Neuronal stem cell (in vitro differentiated cells): Measurements from ENCODE around the gene RFX1.

ENCODE experiments used
- DNase-seq: peaks from one replicate; pipeline ENCODE4 v3.0.0-alpha.2; 2013; ENCODE audit warnings: low spot score
- H2AFZ ChIP-seq: one replicate; pipeline ENCODE4 v1.6.1; 2013; ENCODE audit warnings: mild to moderate bottlenecking, low read length, inconsistent platforms
- H2AK5ac ChIP-seq: 2 replicates; pipeline ENCODE4 v1.6.1; 2013; ENCODE audit warnings: low read depth, mild to moderate bottlenecking, inconsistent platforms, low read length, moderate library complexity, mixed read lengths
- H2BK120ac ChIP-seq: 2 replicates; pipeline ENCODE4 v1.6.1; 2013; ENCODE audit warnings: low read depth, mild to moderate bottlenecking, inconsistent platforms, low read length, moderate library complexity, mixed read lengths
- H2BK12ac ChIP-seq: one replicate; pipeline ENCODE4 v1.6.1; 2013; ENCODE audit warnings: low read length, inconsistent platforms
- H2BK15ac ChIP-seq: 2 replicates; pipeline ENCODE4 v1.6.1; 2013; ENCODE audit warnings: mild to moderate bottlenecking, low read length, inconsistent platforms, mixed read lengths
- H2BK5ac ChIP-seq: one replicate; pipeline ENCODE4 v1.6.1; 2013; ENCODE audit warnings: inconsistent platforms, mild to moderate bottlenecking, low read length, moderate library complexity
- H3K14ac ChIP-seq: one replicate; pipeline ENCODE4 v1.6.1; 2013; ENCODE audit warnings: low read length, inconsistent platforms
- H3K18ac ChIP-seq: 2 replicates; pipeline ENCODE4 v1.6.1; 2013; ENCODE audit warnings: low read length, inconsistent platforms
- H3K23ac ChIP-seq: 2 replicates; pipeline ENCODE4 v1.6.1; 2013; ENCODE audit warnings: low read depth, mild to moderate bottlenecking, mixed read lengths, low read length, inconsistent platforms; ENCODE audit not compliant: poor library complexity
- H3K27ac ChIP-seq: replicated peaks from 3 replicates; pipeline ENCODE4 v1.5.1; 2013; ENCODE audit warnings: low read length, inconsistent platforms
- H3K27me3 ChIP-seq, 3 experiments: 2 replicates each; pipeline ENCODE4 v1.6.1; 2013; ENCODE audit warnings: low read length in 3 of 3, mild to moderate bottlenecking in 2 of 3, inconsistent platforms in 1 of 3, low read depth in 1 of 3, mixed read lengths in 1 of 3, moderate library complexity in 1 of 3; ENCODE audit not compliant: control insufficient read depth in 3 of 3, insufficient read depth in 3 of 3
- H3K36me3 ChIP-seq, 2 donors: replicated peaks in 1 of 2; 2 replicates each; pipeline ENCODE4 v1.6.1; 2013; ENCODE audit warnings: low read length in 2 of 2; ENCODE audit not compliant: control insufficient read depth in 2 of 2, insufficient read depth in 2 of 2
- H3K4ac ChIP-seq: 2 replicates; pipeline ENCODE4 v1.6.1; 2013; ENCODE audit warnings: inconsistent platforms, mild to moderate bottlenecking, low read length, moderate library complexity
- H3K4me1 ChIP-seq, 2 donors: 1 replicate in 1 of 2; 2 replicates in 1 of 2; pipeline ENCODE4 v1.6.1; 2013; ENCODE audit warnings: low read length in 2 of 2, low read depth in 1 of 2; ENCODE audit not compliant: control insufficient read depth in 2 of 2, insufficient read depth in 1 of 2
- H3K4me2 ChIP-seq: one replicate; pipeline ENCODE4 v1.6.1; 2013; ENCODE audit warnings: mild to moderate bottlenecking, low read length, inconsistent platforms; ENCODE audit not compliant: insufficient read depth, poor library complexity, severe bottlenecking
- H3K4me3 ChIP-seq, 2 donors: 2 replicates each; pipeline ENCODE4 v1.5.1; 2013; ENCODE audit warnings: low read length in 2 of 2, mild to moderate bottlenecking in 2 of 2, inconsistent platforms in 1 of 2, moderate library complexity in 1 of 2
- H3K79me1 ChIP-seq: one replicate; pipeline ENCODE4 v1.6.1; 2013; ENCODE audit warnings: low read depth, mild to moderate bottlenecking, inconsistent platforms, low read length, moderate library complexity
- H3K9ac ChIP-seq: one replicate; pipeline ENCODE4 v1.6.1; 2013; ENCODE audit warnings: mild to moderate bottlenecking, low read depth, low read length, inconsistent platforms; ENCODE audit not compliant: poor library complexity
- H3K9me3 ChIP-seq, 2 donors: replicated peaks in 1 of 2; 2 replicates each; pipeline versions ENCODE3 to v1.6.1; 2013; ENCODE audit warnings: low read length in 2 of 2, mild to moderate bottlenecking in 2 of 2, inconsistent platforms in 1 of 2, low read depth in 1 of 2, mixed read lengths in 1 of 2, moderate library complexity in 1 of 2; ENCODE audit not compliant: control insufficient read depth in 2 of 2, insufficient read depth in 1 of 2
- H4K8ac ChIP-seq: one replicate; pipeline ENCODE4 v1.6.1; 2013; ENCODE audit warnings: low read depth, mild to moderate bottlenecking, inconsistent platforms, low read length, moderate library complexity
- H4K91ac ChIP-seq: one replicate; pipeline ENCODE4 v1.6.1; 2013; ENCODE audit warnings: low read length, low read depth, mild to moderate bottlenecking, inconsistent platforms; ENCODE audit not compliant: poor library complexity
- WGBS, 2 donors: extraction: QIAGEN DNeasy Blood & Tissue Kit; methylation state at CpG; one replicate each; pipeline ENCODE4 v1.1.7; 2013; ENCODE audit warnings: missing lambda C conversion rate in 2 of 2, mixed read lengths in 1 of 2; ENCODE audit not compliant: insufficient read length in 2 of 2, insufficient replicate concordance in 1 of 2; ENCODE audit errors: extremely low coverage in 2 of 2; 5-methylcytosine and 5-hydroxymethylcytosine counted together

RFX1 gene

GRCh38 chr19:13951799-13952153 is 54.3 kb downstream of the RFX1 start:
- Histone ChIP-seq H3K18ac (peak overlapping the region; percentile 80), H3K27ac (no peak overlapping the region), H3K36me3 (peaks cover 18 to 31% of the 10 kb centered on the region in 2 donors), H2AFZ (peak overlapping the region; percentile 94), H2BK120ac (no peak overlapping the region), H3K9me3 (no peaks in the 10 kb centered on the region), H3K14ac (no peak overlapping the region), H3K4me3 (peak overlapping the region; percentile 46 to 65), H3K4me2 (peak overlapping the region; percentile 87), H4K91ac (no peak overlapping the region), H2BK12ac (no peak overlapping the region), H3K4me1 (peaks cover 4 to 9% of the 10 kb centered on the region in 2 donors), H3K79me1 (peaks cover 24% of the 10 kb centered on the region), H2BK15ac (peak overlapping the region; percentile 55), H3K4ac (no peak overlapping the region), H3K23ac (no peak overlapping the region), H2AK5ac (no peak overlapping the region), H2BK5ac (peak overlapping the region; percentile 82), H3K9ac (no peak overlapping the region), H4K8ac (no peak overlapping the region), H3K27me3 (no peaks in the 10 kb centered on the region)
- no peak for DNase-seq
- no CpG with 5 or more reads among the region's 20 CpGs for WGBS, 2 donors

GRCh38 chr19:13951043-13951442 is 55.1 kb downstream of the RFX1 start:
- H3K4me1 ChIP-seq, result peaks cover 4 to 9% of the 10 kb centered on the region in 2 donors
- peaks cover 12 to 23% of the 10 kb centered on the region in 2 donors for H3K36me3 ChIP-seq
- H3K4ac ChIP-seq, result no peak overlapping the region
- peaks cover 20% of the 10 kb centered on the region for H3K79me1 ChIP-seq
- H3K14ac ChIP-seq, result no peak overlapping the region
- H3K27me3 ChIP-seq, result no peaks in the 10 kb centered on the region
- no peak overlapping the region for H3K23ac ChIP-seq
- H3K27ac ChIP-seq, result no peak overlapping the region
- no peak overlapping the region for H2BK12ac ChIP-seq
- no peak overlapping the region for H2BK5ac ChIP-seq
- H2AFZ ChIP-seq, result no peak overlapping the region
- H3K4me3 ChIP-seq, result no peak overlapping the region
- no peak overlapping the region for H2BK120ac ChIP-seq
- DNase-seq, result no peak
- H2AK5ac ChIP-seq, result no peak overlapping the region
- no CpG with 5 or more reads among the region's 2 CpGs for WGBS, 2 donors
- no peak overlapping the region for H2BK15ac ChIP-seq
- H3K9ac ChIP-seq, result no peak overlapping the region
- no peak overlapping the region for H4K91ac ChIP-seq
- H3K9me3 ChIP-seq, result no peaks in the 10 kb centered on the region
- no peak overlapping the region for H4K8ac ChIP-seq
- no peak overlapping the region for H3K4me2 ChIP-seq
- H3K18ac ChIP-seq, result no peak overlapping the region

DNA sequence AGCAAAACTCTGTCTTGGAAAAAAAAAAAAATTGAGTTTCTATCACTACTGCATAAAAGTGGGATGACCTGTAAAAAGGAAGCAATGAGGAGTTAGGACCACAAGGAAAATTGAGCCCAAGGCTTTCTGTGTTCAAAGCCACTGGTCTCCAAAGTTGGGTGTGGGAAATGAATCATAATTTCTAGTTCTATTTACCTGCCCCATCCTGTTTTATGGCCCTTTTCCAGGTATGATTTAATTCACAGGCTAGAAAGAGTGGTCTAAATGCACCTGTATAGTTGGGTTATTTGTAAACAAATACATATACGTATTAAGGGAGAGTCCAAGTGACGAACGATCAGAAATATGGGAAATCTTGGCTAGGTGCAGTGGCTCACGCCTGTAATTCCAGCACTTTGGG is 59.7 kb downstream of the RFX1 start:
- no CpG with 5 or more reads among the region's 4 CpGs for WGBS, 2 donors
- no peaks in the 10 kb centered on the region for H3K79me1 ChIP-seq
- no peak overlapping the region for H3K14ac ChIP-seq

DNA sequence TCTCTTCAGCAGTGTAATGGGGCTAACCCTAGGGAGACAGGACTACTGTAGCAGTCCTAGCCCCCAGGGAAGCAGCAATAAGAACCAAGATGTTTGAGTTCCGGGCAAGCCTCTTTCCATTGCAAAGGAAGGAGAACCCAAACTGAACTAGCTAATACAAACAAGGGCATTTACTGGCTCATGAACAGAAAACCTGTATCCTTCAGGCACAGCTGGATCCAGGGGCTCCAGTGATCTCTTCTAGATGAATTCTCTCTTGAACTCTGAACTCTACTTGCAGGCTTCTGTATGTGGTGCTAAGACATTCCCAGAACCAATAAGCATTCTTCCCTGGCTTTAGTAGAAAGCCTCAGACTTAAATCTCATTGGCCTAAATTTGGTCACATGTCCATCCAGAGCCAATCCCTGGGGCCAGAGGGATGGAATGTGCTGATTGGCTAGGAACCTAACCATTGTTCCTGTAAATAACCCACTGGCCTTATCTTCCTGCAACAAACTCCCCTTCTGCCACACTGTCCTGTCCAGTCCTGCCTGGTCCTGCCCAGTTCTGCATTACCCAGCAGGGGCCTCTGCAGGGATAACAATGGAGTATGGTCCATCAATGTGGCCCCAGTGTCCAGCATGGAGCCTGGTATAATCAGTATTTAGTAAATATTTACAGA is 64.0 kb downstream of the RFX1 start:
- peaks cover 2 to 4% of the 10 kb centered on the region in 2 donors for H3K9me3 ChIP-seq
- no peak for DNase-seq
- no peak overlapping the region for H3K23ac ChIP-seq
- H3K36me3 ChIP-seq, result no peaks in the 10 kb centered on the region
- no peak overlapping the region for H2AFZ ChIP-seq
- no peak overlapping the region for H2BK15ac ChIP-seq
- H3K18ac ChIP-seq, result no peak overlapping the region
- H2BK120ac ChIP-seq, result no peak overlapping the region
- peaks cover 4 to 10% of the 10 kb centered on the region in 2 donors for H3K4me1 ChIP-seq
- no peak overlapping the region for H2BK5ac ChIP-seq
- H2AK5ac ChIP-seq, result no peak overlapping the region
- H3K4me3 ChIP-seq, result no peak overlapping the region
- H3K27me3 ChIP-seq, result no peaks in the 10 kb centered on the region
- no CpG with 5 or more reads among the region's 1 CpG for WGBS, 2 donors
- no peak overlapping the region for H3K14ac ChIP-seq
- H4K8ac ChIP-seq, result no peak overlapping the region
- H3K79me1 ChIP-seq, result no peaks in the 10 kb centered on the region
- no peak overlapping the region for H3K4me2 ChIP-seq
- no peak overlapping the region for H3K4ac ChIP-seq
- no peak overlapping the region for H3K9ac ChIP-seq
- no peak overlapping the region for H4K91ac ChIP-seq
- H3K27ac ChIP-seq, result no peak overlapping the region
- no peak overlapping the region for H2BK12ac ChIP-seq

More for the DNA sequence above, 59.7 kb downstream of the RFX1 start:
- no peak overlapping the region for H3K23ac ChIP-seq
- H3K27me3 ChIP-seq, result no peaks in the 10 kb centered on the region
- no peak for DNase-seq
- H2BK15ac ChIP-seq, result no peak overlapping the region
- H3K9ac ChIP-seq, result no peak overlapping the region
- peaks cover 2 to 4% of the 10 kb centered on the region in 2 donors for H3K9me3 ChIP-seq
- no peaks in the 10 kb centered on the region for H3K36me3 ChIP-seq
- no peak overlapping the region for H3K18ac ChIP-seq
- H4K91ac ChIP-seq, result no peak overlapping the region
- no peak overlapping the region for H2BK5ac ChIP-seq
- H3K27ac ChIP-seq, result no peak overlapping the region
- no peak overlapping the region for H2AK5ac ChIP-seq
- no peak overlapping the region for H3K4me3 ChIP-seq
- no peak overlapping the region for H4K8ac ChIP-seq
- no peaks in the 10 kb centered on the region for H3K4me1 ChIP-seq
- no peak overlapping the region for H3K4ac ChIP-seq
- no peak overlapping the region for H2BK120ac ChIP-seq
- no peak overlapping the region for H3K4me2 ChIP-seq
- no peak overlapping the region for H2AFZ ChIP-seq
- H2BK12ac ChIP-seq, result no peak overlapping the region
